HepG2 (cell line): ENCODE data around the gene MNAT1. TPM values are rescaled to one million over a fixed set of nuclear protein-coding genes. Genes with fewer than 3 reads are reported as not detected.

Experiments used
- CAMTA2 ChIP-seq: sonication (generic); formaldehyde crosslinking; IDR thresholded peaks from 2 replicates; pipeline ENCODE4 v1.4.0; 2020; ENCODE audit warnings: mild to moderate bottlenecking, missing genetic modification reagents, borderline replicate concordance
- CHD4 ChIP-seq: fragments of 200-600 bp; sonication (generic); IDR thresholded peaks from 2 replicates; pipeline ENCODE4 v1.7.0; 2017; ENCODE audit warnings: mild to moderate bottlenecking, low read length, borderline replicate concordance
- GPBP1L1 ChIP-seq: sonication (generic); formaldehyde crosslinking; IDR thresholded peaks from 2 replicates; pipeline ENCODE4 v1.5.0; 2020; ENCODE audit warnings: mild to moderate bottlenecking, missing genetic modification reagents
- HNRNPK ChIP-seq: fragments of 200-400 bp; formaldehyde crosslinking; IDR thresholded peaks from 2 replicates; pipeline ENCODE4 v1.6.1; 2018; ENCODE audit warnings: low read length, low read depth, moderate library complexity, mild to moderate bottlenecking; ENCODE audit not compliant: poor library complexity, severe bottlenecking
- ISX ChIP-seq: sonication (generic); formaldehyde crosslinking; conservative IDR thresholded peaks from 2 replicates; pipeline ENCODE4 v1.5.0; 2020; ENCODE audit warnings: missing genetic modification reagents
- KLF6 ChIP-seq: IDR thresholded peaks from 2 replicates; pipeline ENCODE4 v1.8.0; 2016; ENCODE audit warnings: missing biosample characterization, missing genetic modification reagents
- MAF1 ChIP-seq: sonication (generic); formaldehyde crosslinking; IDR thresholded peaks from 2 replicates; pipeline ENCODE4 v1.5.0; 2020; ENCODE audit warnings: missing genetic modification reagents, borderline replicate concordance
- MAFG ChIP-seq: sonication (generic); formaldehyde crosslinking; IDR thresholded peaks from 2 replicates; pipeline ENCODE4 v1.5.1; 2020; ENCODE audit warnings: mild to moderate bottlenecking, missing genetic modification reagents
- MEF2D ChIP-seq: sonication (generic); formaldehyde crosslinking; IDR thresholded peaks from 2 replicates; pipeline ENCODE4 v1.5.1; 2020; ENCODE audit warnings: mild to moderate bottlenecking, missing genetic modification reagents
- MXI1 ChIP-seq: IDR thresholded peaks from 3 replicates; pipeline ENCODE4 v1.6.1; 2012; ENCODE audit warnings: low read depth, low read length, inconsistent platforms, borderline replicate concordance
- NFE2 ChIP-seq: sonication (generic); formaldehyde crosslinking; IDR thresholded peaks from 2 replicates; pipeline ENCODE4 v1.4.0; 2020; ENCODE audit warnings: missing genetic modification reagents
- PITX1 ChIP-seq: sonication (generic); formaldehyde crosslinking; IDR thresholded peaks from 2 replicates; pipeline ENCODE4 v1.5.1; 2020; ENCODE audit warnings: mild to moderate bottlenecking, missing genetic modification reagents
- SIN3A ChIP-seq: IDR thresholded peaks from 2 replicates; pipeline ENCODE4 v1.6.1; 2011; ENCODE audit warnings: low read depth, mild to moderate bottlenecking, control low read depth, low read length, borderline replicate concordance
- TBL1XR1 ChIP-seq: fragments of 150-350 bp; IDR thresholded peaks from 2 replicates; pipeline ENCODE4 v1.6.1; 2014; ENCODE audit warnings: borderline replicate concordance, low read length; ENCODE audit not compliant: partially characterized antibody
- ZC3H4 ChIP-seq: sonication (generic); formaldehyde crosslinking; IDR thresholded peaks from 2 replicates; pipeline ENCODE4 v1.4.0; 2020; ENCODE audit warnings: missing genetic modification reagents, borderline replicate concordance
- ZFYVE20 ChIP-seq: sonication (generic); formaldehyde crosslinking; IDR thresholded peaks from 2 replicates; pipeline ENCODE4 v1.8.0; 2023; ENCODE audit warnings: low read depth, mild to moderate bottlenecking, moderate library complexity, missing genetic modification reagents, borderline replicate concordance
- ZKSCAN1 ChIP-seq: fragments of 150-350 bp; IDR thresholded peaks from 2 replicates; pipeline ENCODE4 v1.6.1; 2014; ENCODE audit warnings: low read length
- ZNF136 ChIP-seq: sonication (generic); formaldehyde crosslinking; IDR thresholded peaks from 2 replicates; pipeline ENCODE4 v1.8.1; 2022; ENCODE audit warnings: low read depth, mild to moderate bottlenecking, moderate library complexity, missing genetic modification reagents
- ZNF383 ChIP-seq: sonication (generic); formaldehyde crosslinking; IDR thresholded peaks from 2 replicates; pipeline ENCODE4 v1.4.0; 2020; ENCODE audit warnings: missing genetic modification reagents, mild to moderate bottlenecking, borderline replicate concordance
- ZNF432 ChIP-seq: sonication (generic); formaldehyde crosslinking; IDR thresholded peaks from 2 replicates; pipeline ENCODE4 v1.5.0; 2020; ENCODE audit warnings: missing genetic modification reagents, mild to moderate bottlenecking, borderline replicate concordance
- ZNF484 ChIP-seq: sonication (generic); formaldehyde crosslinking; IDR thresholded peaks from 2 replicates; pipeline ENCODE4 v1.5.1; 2020; ENCODE audit warnings: mild to moderate bottlenecking, low read depth, missing genetic modification reagents, borderline replicate concordance
- ZNF709 ChIP-seq: sonication (generic); formaldehyde crosslinking; IDR thresholded peaks from 2 replicates; pipeline ENCODE4 v1.5.0; 2020; ENCODE audit warnings: mild to moderate bottlenecking, missing genetic modification reagents
- ZNF720 ChIP-seq: sonication (generic); formaldehyde crosslinking; IDR thresholded peaks from 2 replicates; pipeline ENCODE4 v1.4.0; 2020; ENCODE audit warnings: missing genetic modification reagents
- ZNF781 ChIP-seq: sonication (generic); formaldehyde crosslinking; IDR thresholded peaks from 2 replicates; pipeline ENCODE4 v1.5.1; 2020; ENCODE audit warnings: borderline replicate concordance, mild to moderate bottlenecking, missing genetic modification reagents; ENCODE audit errors: not compliant biosample characterization
- ZNF790 ChIP-seq: sonication (generic); formaldehyde crosslinking; IDR thresholded peaks from 2 replicates; pipeline ENCODE4 v1.8.0; 2022; ENCODE audit warnings: missing genetic modification reagents, mild to moderate bottlenecking, borderline replicate concordance
- ZNF800 ChIP-seq: sonication (generic); formaldehyde crosslinking; IDR thresholded peaks from 2 replicates; pipeline ENCODE4 v1.4.0; 2020; ENCODE audit warnings: missing genetic modification reagents
- polyA plus RNA-seq, 8 experiments: library from polyadenylated mRNA; depleted of rRNA in 3 of 8; stranded (reverse) in 7 of 8; unstranded in 1 of 8; fragments of >200 nt; fragmentation: Illumina TruSeq in 4 of 8; extraction: Trizol in 4 of 8; gene quantifications; 2 replicates each; pipeline versions ENCODE4 v1.2.1 to v1.2.3, GENCODE V29; 2011 to 2016; ENCODE audit warnings: low read depth in 4 of 8, missing spikeins in 1 of 8, mixed read lengths in 1 of 8; ENCODE audit not compliant: insufficient read depth in 1 of 8
- total RNA-seq, 5 experiments: library from RNA; depleted of rRNA; stranded (reverse); fragments of >200 nt; fragmentation: Illumina TruSeq; extraction: Trizol; gene quantifications; 2 replicates each; pipeline ENCODE4 v1.2.3, GENCODE V29; 2016; ENCODE audit warnings: low read depth in 1 of 5
- TF ChIP-seq, protein P1 (sequence below): IDR thresholded peaks from 2 replicates; pipeline ENCODE4 v1.6.1; 2016; ENCODE audit warnings: missing compliant biosample characterization, missing genetic modification reagents, borderline replicate concordance

The MNAT1 gene
- total and polyA plus RNA-seq, 2 of the 13 experiments (the other 11 are each of a cell fraction or from before 2014, with no cell fraction given), result 49.2 to 94.8 TPM

- TF ChIP-seq ZKSCAN1 (no peak), PITX1 (CRISPR knock-in tag) (no peak), ISX (CRISPR knock-in tag) (no peak), TBL1XR1 (no peak), SIN3A (no peak; the same call in 1 of the 2 replicates), ZNF790 (CRISPR knock-in tag) (no peak), ZNF484 (CRISPR knock-in tag) (no peak), HNRNPK (no peak), MEF2D (CRISPR knock-in tag) (no peak), ZNF720 (no peak), MAFG (CRISPR knock-in tag) (peak; percentile 80), ZNF432 (CRISPR knock-in tag) (no peak), ZNF781 (CRISPR knock-in tag) (no peak), ZNF800 (no peak), NFE2 (CRISPR knock-in tag) (peak; percentile 46), ZC3H4 (CRISPR knock-in tag) (no peak), ZNF383 (CRISPR knock-in tag) (no peak), KLF6 (CRISPR knock-in tag) (no peak), MAF1 (CRISPR knock-in tag) (no peak), CHD4 (no peak), ZNF709 (CRISPR knock-in tag) (no peak), CAMTA2 (CRISPR knock-in tag) (no peak), GPBP1L1 (CRISPR knock-in tag) (no peak), MXI1 (no peak), ZNF136 (CRISPR knock-in tag) (no peak), ZFYVE20 (CRISPR knock-in tag) (no peak)
- TF ChIP-seq, protein P1, sequence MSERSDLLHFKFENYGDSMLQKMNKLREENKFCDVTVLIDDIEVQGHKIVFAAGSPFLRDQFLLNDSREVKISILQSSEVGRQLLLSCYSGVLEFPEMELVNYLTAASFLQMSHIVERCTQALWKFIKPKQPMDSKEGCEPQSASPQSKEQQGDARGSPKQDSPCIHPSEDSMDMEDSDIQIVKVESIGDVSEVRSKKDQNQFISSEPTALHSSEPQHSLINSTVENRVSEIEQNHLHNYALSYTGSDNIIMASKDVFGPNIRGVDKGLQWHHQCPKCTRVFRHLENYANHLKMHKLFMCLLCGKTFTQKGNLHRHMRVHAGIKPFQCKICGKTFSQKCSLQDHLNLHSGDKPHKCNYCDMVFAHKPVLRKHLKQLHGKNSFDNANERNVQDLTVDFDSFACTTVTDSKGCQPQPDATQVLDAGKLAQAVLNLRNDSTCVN (CRISPR knock-in tag), result no peak
Observed at GRCh38 chr14:60981633-60982455, 247.3 kb downstream of the MNAT1 start (continued).
